ENCODE results near the gene FAM237A. TPM values are rescaled to one million over a fixed set of nuclear protein-coding genes. Genes with fewer than 3 reads are reported as not detected.

Gene FAM237A
- total and polyA plus RNA-seq, 2 experiments from 2014 or later, result not detected

DNA sequence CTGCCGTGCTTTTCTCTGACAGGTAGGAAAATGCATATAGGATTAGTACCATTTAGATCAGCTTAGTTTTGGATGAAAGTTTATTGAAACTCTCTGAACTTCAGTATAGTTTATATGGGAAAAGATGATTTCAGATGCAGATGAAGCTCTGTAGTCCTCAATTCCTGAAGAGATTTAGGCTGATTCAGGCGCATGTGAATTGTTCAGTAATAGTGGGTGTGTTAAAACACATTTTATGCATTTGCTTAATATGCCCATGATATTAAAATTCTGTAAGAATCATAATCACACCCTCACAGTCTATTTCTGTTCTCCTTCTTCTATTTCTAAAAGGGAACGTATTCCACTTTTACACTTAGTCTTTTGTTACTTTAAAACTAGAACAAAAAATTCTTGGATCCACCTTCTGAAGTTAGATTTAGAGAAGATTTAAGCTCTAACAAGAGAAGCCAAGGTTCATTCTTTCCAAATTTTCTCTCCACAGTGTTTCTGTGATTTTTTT lies 44.5 kb upstream of the FAM237A start:
- Histone ChIP-seq H3K4me3 (no peak overlapping the region), H3K9me2 (ENCODE audit: insufficient read depth) (no peaks in the 10 kb centered on the region), H3F3A (replicated peaks; ENCODE audit: low read depth) (no peaks in the 10 kb centered on the region), H4K20me1 (replicated peaks; ENCODE audit: insufficient read depth) (no peaks in the 10 kb centered on the region), H3K27me3 (ENCODE audit: insufficient read depth) (no peaks in the 10 kb centered on the region), H2AFZ (no peak overlapping the region), H3K79me2 (replicated peaks; ENCODE audit: insufficient read depth) (no peaks in the 10 kb centered on the region), H3K4me1 (ENCODE audit: insufficient read depth) (peaks cover 5% of the 10 kb centered on the region; the same call in 1 of the 2 replicates), H3K36me3 (ENCODE audit: insufficient read depth) (no peaks in the 10 kb centered on the region), H3K4me2 (no peak overlapping the region), H3K27ac (ENCODE audit: low read depth) (no peak overlapping the region)
- DNase-seq (ENCODE audit: low spot score) (no peak), ATAC-seq (no peak)
- H3K4me1 Mint-ChIP-seq, result peaks cover 3% of the 10 kb centered on the region; the same call in 2 of the 3 replicates
- no peaks in the 10 kb centered on the region for H3K9me3 Mint-ChIP-seq
- 0 out of 3 replicates have a peak, but pooled peaks cover 3% of the 10 kb centered on the region for H3K36me3 Mint-ChIP-seq (ENCODE audit: low read depth)
- no peak overlapping the region for H3K4me3 Mint-ChIP-seq
- no peaks in the 10 kb centered on the region for H3K27me3 Mint-ChIP-seq (ENCODE audit: insufficient read depth, low read depth, poor library complexity)
- TF ChIP-seq EZH2phosphoT487 (IDR thresholded peaks at IDR 0.05; ENCODE audit: unreplicated experiment) (no peak), EZH2 (IDR thresholded peaks at IDR 0.05; ENCODE audit: low read depth, unreplicated experiment) (no peak), NANOG (IDR thresholded peaks at IDR 0.05; ENCODE audit: borderline replicate concordance) (no peak), CTCF (conservative IDR thresholded peaks at IDR 0.05; ENCODE audit: low read depth in 2 of 2) (no peak), JUNB (IDR thresholded peaks at IDR 0.05; ENCODE audit: unreplicated experiment) (no peak), CREB1 (CRISPR knock-in tag; IDR thresholded peaks at IDR 0.05; ENCODE audit: low read depth) (no peak), ZNF331 (CRISPR knock-in tag; IDR thresholded peaks at IDR 0.05; ENCODE audit: low read depth) (no peak), ZNF114 (CRISPR knock-in tag; IDR thresholded peaks at IDR 0.05) (no peak)
- TF ChIP-seq, protein P1, sequence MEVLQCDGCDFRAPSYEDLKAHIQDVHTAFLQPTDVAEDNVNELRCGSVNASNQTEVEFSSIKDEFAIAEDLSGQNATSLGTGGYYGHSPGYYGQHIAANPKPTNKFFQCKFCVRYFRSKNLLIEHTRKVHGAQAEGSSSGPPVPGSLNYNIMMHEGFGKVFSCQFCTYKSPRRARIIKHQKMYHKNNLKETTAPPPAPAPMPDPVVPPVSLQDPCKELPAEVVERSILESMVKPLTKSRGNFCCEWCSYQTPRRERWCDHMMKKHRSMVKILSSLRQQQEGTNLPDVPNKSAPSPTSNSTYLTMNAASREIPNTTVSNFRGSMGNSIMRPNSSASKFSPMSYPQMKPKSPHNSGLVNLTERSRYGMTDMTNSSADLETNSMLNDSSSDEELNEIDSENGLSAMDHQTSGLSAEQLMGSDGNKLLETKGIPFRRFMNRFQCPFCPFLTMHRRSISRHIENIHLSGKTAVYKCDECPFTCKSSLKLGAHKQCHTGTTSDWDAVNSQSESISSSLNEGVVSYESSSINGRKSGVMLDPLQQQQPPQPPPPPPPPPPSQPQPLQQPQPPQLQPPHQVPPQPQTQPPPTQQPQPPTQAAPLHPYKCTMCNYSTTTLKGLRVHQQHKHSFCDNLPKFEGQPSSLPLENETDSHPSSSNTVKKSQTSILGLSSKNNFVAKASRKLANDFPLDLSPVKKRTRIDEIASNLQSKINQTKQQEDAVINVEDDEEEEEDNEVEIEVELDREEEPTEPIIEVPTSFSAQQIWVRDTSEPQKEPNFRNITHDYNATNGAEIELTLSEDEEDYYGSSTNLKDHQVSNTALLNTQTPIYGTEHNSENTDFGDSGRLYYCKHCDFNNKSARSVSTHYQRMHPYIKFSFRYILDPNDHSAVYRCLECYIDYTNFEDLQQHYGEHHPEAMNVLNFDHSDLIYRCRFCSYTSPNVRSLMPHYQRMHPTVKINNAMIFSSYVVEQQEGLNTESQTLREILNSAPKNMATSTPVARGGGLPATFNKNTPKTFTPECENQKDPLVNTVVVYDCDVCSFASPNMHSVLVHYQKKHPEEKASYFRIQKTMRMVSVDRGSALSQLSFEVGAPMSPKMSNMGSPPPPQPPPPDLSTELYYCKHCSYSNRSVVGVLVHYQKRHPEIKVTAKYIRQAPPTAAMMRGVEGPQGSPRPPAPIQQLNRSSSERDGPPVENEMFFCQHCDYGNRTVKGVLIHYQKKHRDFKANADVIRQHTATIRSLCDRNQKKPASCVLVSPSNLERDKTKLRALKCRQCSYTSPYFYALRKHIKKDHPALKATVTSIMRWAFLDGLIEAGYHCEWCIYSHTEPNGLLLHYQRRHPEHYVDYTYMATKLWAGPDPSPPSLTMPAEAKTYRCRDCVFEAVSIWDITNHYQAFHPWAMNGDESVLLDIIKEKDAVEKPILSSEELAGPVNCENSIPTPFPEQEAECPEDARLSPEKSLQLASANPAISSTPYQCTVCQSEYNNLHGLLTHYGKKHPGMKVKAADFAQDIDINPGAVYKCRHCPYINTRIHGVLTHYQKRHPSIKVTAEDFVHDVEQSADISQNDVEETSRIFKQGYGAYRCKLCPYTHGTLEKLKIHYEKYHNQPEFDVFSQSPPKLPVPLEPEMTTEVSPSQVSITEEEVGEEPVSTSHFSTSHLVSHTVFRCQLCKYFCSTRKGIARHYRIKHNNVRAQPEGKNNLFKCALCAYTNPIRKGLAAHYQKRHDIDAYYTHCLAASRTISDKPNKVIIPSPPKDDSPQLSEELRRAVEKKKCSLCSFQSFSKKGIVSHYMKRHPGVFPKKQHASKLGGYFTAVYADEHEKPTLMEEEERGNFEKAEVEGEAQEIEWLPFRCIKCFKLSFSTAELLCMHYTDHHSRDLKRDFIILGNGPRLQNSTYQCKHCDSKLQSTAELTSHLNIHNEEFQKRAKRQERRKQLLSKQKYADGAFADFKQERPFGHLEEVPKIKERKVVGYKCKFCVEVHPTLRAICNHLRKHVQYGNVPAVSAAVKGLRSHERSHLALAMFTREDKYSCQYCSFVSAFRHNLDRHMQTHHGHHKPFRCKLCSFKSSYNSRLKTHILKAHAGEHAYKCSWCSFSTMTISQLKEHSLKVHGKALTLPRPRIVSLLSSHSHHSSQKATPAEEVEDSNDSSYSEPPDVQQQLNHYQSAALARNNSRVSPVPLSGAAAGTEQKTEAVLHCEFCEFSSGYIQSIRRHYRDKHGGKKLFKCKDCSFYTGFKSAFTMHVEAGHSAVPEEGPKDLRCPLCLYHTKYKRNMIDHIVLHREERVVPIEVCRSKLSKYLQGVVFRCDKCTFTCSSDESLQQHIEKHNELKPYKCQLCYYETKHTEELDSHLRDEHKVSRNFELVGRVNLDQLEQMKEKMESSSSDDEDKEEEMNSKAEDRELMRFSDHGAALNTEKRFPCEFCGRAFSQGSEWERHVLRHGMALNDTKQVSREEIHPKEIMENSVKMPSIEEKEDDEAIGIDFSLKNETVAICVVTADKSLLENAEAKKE (CRISPR knock-in tag; IDR thresholded peaks at IDR 0.05), result no peak
- TF ChIP-seq, protein P2, sequence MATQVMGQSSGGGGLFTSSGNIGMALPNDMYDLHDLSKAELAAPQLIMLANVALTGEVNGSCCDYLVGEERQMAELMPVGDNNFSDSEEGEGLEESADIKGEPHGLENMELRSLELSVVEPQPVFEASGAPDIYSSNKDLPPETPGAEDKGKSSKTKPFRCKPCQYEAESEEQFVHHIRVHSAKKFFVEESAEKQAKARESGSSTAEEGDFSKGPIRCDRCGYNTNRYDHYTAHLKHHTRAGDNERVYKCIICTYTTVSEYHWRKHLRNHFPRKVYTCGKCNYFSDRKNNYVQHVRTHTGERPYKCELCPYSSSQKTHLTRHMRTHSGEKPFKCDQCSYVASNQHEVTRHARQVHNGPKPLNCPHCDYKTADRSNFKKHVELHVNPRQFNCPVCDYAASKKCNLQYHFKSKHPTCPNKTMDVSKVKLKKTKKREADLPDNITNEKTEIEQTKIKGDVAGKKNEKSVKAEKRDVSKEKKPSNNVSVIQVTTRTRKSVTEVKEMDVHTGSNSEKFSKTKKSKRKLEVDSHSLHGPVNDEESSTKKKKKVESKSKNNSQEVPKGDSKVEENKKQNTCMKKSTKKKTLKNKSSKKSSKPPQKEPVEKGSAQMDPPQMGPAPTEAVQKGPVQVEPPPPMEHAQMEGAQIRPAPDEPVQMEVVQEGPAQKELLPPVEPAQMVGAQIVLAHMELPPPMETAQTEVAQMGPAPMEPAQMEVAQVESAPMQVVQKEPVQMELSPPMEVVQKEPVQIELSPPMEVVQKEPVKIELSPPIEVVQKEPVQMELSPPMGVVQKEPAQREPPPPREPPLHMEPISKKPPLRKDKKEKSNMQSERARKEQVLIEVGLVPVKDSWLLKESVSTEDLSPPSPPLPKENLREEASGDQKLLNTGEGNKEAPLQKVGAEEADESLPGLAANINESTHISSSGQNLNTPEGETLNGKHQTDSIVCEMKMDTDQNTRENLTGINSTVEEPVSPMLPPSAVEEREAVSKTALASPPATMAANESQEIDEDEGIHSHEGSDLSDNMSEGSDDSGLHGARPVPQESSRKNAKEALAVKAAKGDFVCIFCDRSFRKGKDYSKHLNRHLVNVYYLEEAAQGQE (IDR thresholded peaks at IDR 0.05; ENCODE audit: unreplicated experiment), result no peak
- TF ChIP-seq, protein P3, sequence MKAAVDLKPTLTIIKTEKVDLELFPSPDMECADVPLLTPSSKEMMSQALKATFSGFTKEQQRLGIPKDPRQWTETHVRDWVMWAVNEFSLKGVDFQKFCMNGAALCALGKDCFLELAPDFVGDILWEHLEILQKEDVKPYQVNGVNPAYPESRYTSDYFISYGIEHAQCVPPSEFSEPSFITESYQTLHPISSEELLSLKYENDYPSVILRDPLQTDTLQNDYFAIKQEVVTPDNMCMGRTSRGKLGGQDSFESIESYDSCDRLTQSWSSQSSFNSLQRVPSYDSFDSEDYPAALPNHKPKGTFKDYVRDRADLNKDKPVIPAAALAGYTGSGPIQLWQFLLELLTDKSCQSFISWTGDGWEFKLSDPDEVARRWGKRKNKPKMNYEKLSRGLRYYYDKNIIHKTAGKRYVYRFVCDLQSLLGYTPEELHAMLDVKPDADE (IDR thresholded peaks at IDR 0.05), result no peak
- no peak overlapping the region for H3K27ac Mint-ChIP-seq

Measured in GM23338 (cell line).